Measurements from ENCODE around the gene TRAK2. TPM values are rescaled to one million over a fixed set of nuclear protein-coding genes. Genes with fewer than 3 reads are reported as not detected.

TRAK2 gene
- total and polyA plus RNA-seq, 9 of the 15 experiments (the other 6 are each of a cell fraction or from before 2014, with no cell fraction given): 3.4 to 10.4 (median 7.3) TPM

DNA sequence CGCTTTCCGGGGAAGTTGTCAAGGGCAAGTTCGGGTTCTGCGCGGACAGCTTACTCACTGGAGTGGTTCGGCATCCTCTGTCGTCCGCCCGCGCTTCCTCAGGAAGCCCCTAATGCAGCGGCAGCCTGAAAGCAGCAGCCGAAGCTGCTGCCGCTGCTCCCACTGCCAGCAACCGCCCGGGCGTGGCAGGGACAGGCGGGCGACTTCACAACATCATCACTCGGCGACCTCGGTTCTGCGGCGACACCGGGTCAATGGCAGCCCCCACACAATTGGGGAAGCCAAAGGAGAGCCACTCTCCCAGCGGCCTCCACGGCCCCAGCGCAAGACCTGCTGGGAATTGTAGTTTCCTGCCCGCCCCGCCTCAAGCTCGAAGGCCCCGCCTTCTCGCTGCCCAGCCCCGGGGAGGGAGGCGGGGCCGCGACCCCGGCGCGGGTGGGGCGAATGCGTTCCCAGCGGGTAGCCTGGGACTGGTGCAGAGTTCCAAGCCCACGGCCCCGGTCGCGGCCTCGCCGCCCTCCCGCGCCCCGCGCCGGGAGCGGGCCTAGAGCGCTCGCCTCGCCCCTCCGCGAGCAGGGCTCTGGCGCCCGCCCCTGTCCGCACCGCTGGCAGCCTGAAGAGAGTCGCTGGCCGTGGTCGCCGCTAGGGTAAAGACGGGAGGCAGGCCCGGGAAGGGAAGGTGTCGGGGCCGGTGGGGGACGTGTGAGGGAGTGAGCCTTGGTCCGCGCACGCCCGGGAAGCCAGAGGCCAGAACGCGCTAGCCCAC is at the start of gene TRAK2, which contains the start of gene STRADB (continued):
- TF ChIP-seq FOXP4 (CRISPR knock-in tag; IDR thresholded peaks at IDR 0.05; ENCODE audit: borderline replicate concordance): no peak
- no peak for TF ChIP-seq HOXB6 (CRISPR knock-in tag; IDR thresholded peaks at IDR 0.05; ENCODE audit: borderline replicate concordance)
- peak; percentile 58; the same call in 1 of the 2 replicates for TF ChIP-seq TFAP4 (CRISPR knock-in tag; IDR thresholded peaks at IDR 0.05; ENCODE audit: borderline replicate concordance)
- no peak for TF ChIP-seq ZNF23 (CRISPR knock-in tag; IDR thresholded peaks at IDR 0.05)
- TF ChIP-seq MNT (conservative IDR thresholded peaks at IDR 0.05): peak; percentile 70 to 87
- peak; percentile 86 for TF ChIP-seq ATF1 (CRISPR knock-in tag; IDR thresholded peaks at IDR 0.05)
- peak; percentile 97 for TF ChIP-seq ATF1 (tag; IDR thresholded peaks at IDR 0.05)
- no peak for TF ChIP-seq HOMEZ (CRISPR knock-in tag; IDR thresholded peaks at IDR 0.05)
- peak; percentile 63 to 93 (median 92) for TF ChIP-seq YY1 (IDR thresholded peaks at IDR 0.05; ENCODE audit: borderline replicate concordance in 1 of 3, control insufficient read depth in 1 of 3, extremely low read depth in 1 of 3, insufficient read depth in 3 of 3, insufficient read length in 1 of 3, insufficient replicate concordance in 2 of 3, low read depth in 1 of 3, low read length in 2 of 3)
- TF ChIP-seq NR2C2 (CRISPR knock-in tag; IDR thresholded peaks at IDR 0.05): peak; percentile 88; the same call in 1 of the 2 replicates
- TF ChIP-seq NR2C2 (tag; IDR thresholded peaks at IDR 0.05): peak; percentile 96
- TF ChIP-seq FIP1L1 (IDR thresholded peaks at IDR 0.05; ENCODE audit: low read depth, low read length, poor library complexity, severe bottlenecking): peak; percentile 86
- TF ChIP-seq, protein P1, sequence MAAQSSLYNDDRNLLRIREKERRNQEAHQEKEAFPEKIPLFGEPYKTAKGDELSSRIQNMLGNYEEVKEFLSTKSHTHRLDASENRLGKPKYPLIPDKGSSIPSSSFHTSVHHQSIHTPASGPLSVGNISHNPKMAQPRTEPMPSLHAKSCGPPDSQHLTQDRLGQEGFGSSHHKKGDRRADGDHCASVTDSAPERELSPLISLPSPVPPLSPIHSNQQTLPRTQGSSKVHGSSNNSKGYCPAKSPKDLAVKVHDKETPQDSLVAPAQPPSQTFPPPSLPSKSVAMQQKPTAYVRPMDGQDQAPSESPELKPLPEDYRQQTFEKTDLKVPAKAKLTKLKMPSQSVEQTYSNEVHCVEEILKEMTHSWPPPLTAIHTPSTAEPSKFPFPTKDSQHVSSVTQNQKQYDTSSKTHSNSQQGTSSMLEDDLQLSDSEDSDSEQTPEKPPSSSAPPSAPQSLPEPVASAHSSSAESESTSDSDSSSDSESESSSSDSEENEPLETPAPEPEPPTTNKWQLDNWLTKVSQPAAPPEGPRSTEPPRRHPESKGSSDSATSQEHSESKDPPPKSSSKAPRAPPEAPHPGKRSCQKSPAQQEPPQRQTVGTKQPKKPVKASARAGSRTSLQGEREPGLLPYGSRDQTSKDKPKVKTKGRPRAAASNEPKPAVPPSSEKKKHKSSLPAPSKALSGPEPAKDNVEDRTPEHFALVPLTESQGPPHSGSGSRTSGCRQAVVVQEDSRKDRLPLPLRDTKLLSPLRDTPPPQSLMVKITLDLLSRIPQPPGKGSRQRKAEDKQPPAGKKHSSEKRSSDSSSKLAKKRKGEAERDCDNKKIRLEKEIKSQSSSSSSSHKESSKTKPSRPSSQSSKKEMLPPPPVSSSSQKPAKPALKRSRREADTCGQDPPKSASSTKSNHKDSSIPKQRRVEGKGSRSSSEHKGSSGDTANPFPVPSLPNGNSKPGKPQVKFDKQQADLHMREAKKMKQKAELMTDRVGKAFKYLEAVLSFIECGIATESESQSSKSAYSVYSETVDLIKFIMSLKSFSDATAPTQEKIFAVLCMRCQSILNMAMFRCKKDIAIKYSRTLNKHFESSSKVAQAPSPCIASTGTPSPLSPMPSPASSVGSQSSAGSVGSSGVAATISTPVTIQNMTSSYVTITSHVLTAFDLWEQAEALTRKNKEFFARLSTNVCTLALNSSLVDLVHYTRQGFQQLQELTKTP (IDR thresholded peaks at IDR 0.05; ENCODE audit: low read depth in 1 of 2, partially characterized antibody in 2 of 2): peak in 1 of 2 experiments; percentile 96
- TF ChIP-seq SAFB (IDR thresholded peaks at IDR 0.05; ENCODE audit: borderline replicate concordance, low read depth, low read length): no peak
- TF ChIP-seq TCF7L2 (IDR thresholded peaks at IDR 0.05; ENCODE audit: low read depth, low read length): peak; percentile 73

Measured in K562 (cell line).